HepG2 (cell line): ENCODE measurements around the gene POMGNT2.

Experiments
- HNRNPLL ChIP-seq: fragments of 200-400 bp; formaldehyde crosslinking; IDR thresholded peaks from 2 replicates; pipeline ENCODE4 v1.6.1; 2017; ENCODE audit warnings: mild to moderate bottlenecking, low read depth, low read length; ENCODE audit not compliant: poor library complexity, severe bottlenecking
- ZFP36L2 ChIP-seq: sonication (generic); formaldehyde crosslinking; IDR thresholded peaks from 2 replicates; pipeline ENCODE4 v1.4.0; 2020; ENCODE audit warnings: missing genetic modification reagents

- TF ChIP-seq ZFP36L2 (CRISPR knock-in tag) (no peak), HNRNPLL (peak; percentile 27)
These were observed at the start of gene POMGNT2 for GRCh38 chr3:43105596-43106292.
